H1 (cell line): ENCODE data around the gene RNASE7. TPM values are rescaled to one million over a fixed set of nuclear protein-coding genes. Genes with fewer than 3 reads are reported as not detected.

Experiments used
- CTCF ChIA-PET: fragments of 300-600 bp; sonication (Branson Sonifier 250); formaldehyde crosslinking; loops from one replicate; lab custom pipeline; 2021; ENCODE audit not compliant: partially characterized antibody; lab: Charles Lee
- POLR2A ChIA-PET: fragments of 300-600 bp; sonication (Branson Sonifier 250); formaldehyde crosslinking; loops from one replicate; lab custom pipeline; 2021; ENCODE audit warnings: inconsistent platforms; ENCODE audit not compliant: partially characterized antibody; lab: Charles Lee
- DNase-seq, 2 experiments: peaks; one replicate each; pipeline versions ENCODE4 v3.0.0 to v3.0.0-alpha.2; 2010 to 2022; ENCODE audit warnings: low spot score in 2 of 2, low read depth in 1 of 2, mixed read lengths in 1 of 2
- FAIRE-seq: peaks from 2 replicates; lab custom pipeline; 2011; peaks lifted over from hg19 to GRCh38; lab: Jason Lieb, UNC
- H2AFZ ChIP-seq: 2 replicates; pipeline ENCODE4 v1.8.1; 2012; ENCODE audit warnings: low read length, inconsistent platforms
- H2AK5ac ChIP-seq: 2 replicates; pipeline ENCODE4 v1.6.1; 2013; ENCODE audit warnings: low read depth, low read length
- H2BK120ac ChIP-seq: replicated peaks from 2 replicates; pipeline ENCODE3; 2013; ENCODE audit warnings: low read depth, low read length, inconsistent platforms
- H2BK12ac ChIP-seq: 2 replicates; pipeline ENCODE4 v1.6.1; 2013; ENCODE audit warnings: low read depth, low read length
- H2BK15ac ChIP-seq: 2 replicates; pipeline ENCODE4 v1.6.1; 2013; ENCODE audit warnings: low read length
- H2BK20ac ChIP-seq: 2 replicates; pipeline ENCODE4 v1.6.1; 2013; ENCODE audit warnings: low read length
- H2BK5ac ChIP-seq: 2 replicates; pipeline ENCODE4 v1.6.1; 2013; ENCODE audit warnings: low read depth, low read length
- H3K14ac ChIP-seq: 2 replicates; pipeline ENCODE4 v1.6.1; 2013; ENCODE audit warnings: inconsistent platforms; ENCODE audit not compliant: insufficient read length
- H3K18ac ChIP-seq: 2 replicates; pipeline ENCODE4 v1.6.1; 2013; ENCODE audit warnings: low read length; ENCODE audit errors: extremely low read depth
- H3K23ac ChIP-seq: 2 replicates; pipeline ENCODE4 v1.6.1; 2013; ENCODE audit warnings: inconsistent platforms; ENCODE audit not compliant: insufficient read length
- H3K23me2 ChIP-seq: 2 replicates; pipeline ENCODE4 v1.6.1; 2013; ENCODE audit warnings: low read depth, low read length
- H3K27ac ChIP-seq: 2 replicates; pipeline ENCODE4 v1.6.1; 2011; ENCODE audit warnings: low read depth, low read length, inconsistent platforms
- H3K27me3 ChIP-seq, 4 experiments: replicated peaks in 1 of 4; 1 replicate in 1 of 4; 2 replicates in 3 of 4; pipeline versions ENCODE4 v1.6.1 to v1.8.1; 2011 to 2013; ENCODE audit warnings: low read length in 3 of 4, mild to moderate bottlenecking in 3 of 4, inconsistent platforms in 2 of 4, mixed read lengths in 2 of 4, moderate library complexity in 1 of 4; ENCODE audit not compliant: control insufficient read depth in 3 of 4, insufficient read depth in 3 of 4; ENCODE audit errors: extremely low read depth in 1 of 4
- H3K36me3 ChIP-seq, 4 experiments: 2 replicates each; pipeline versions ENCODE4 v1.6.1 to v1.8.1; 2011 to 2013; ENCODE audit warnings: mild to moderate bottlenecking in 4 of 4, low read length in 3 of 4, moderate library complexity in 2 of 4, control low read depth in 1 of 4, inconsistent platforms in 1 of 4; ENCODE audit not compliant: insufficient read depth in 4 of 4, control insufficient read depth in 2 of 4
- H3K4ac ChIP-seq: replicated peaks from 2 replicates; pipeline ENCODE3; 2013; ENCODE audit warnings: low read length, low read depth, mixed read lengths, inconsistent platforms; ENCODE audit not compliant: insufficient read length
- H3K4me1 ChIP-seq, 4 experiments: replicated peaks in 1 of 4; 1 replicate in 1 of 4; 2 replicates in 3 of 4; pipeline versions ENCODE4 v1.6.1 to v1.8.1; 2011 to 2013; ENCODE audit warnings: low read length in 3 of 4, inconsistent platforms in 2 of 4, mixed read lengths in 1 of 4; ENCODE audit not compliant: insufficient read depth in 4 of 4, control insufficient read depth in 3 of 4
- H3K4me2 ChIP-seq, 2 experiments: 2 replicates each; pipeline versions ENCODE4 v1.6.1 to v1.8.1; 2011 to 2013; ENCODE audit warnings: low read depth in 2 of 2, low read length in 2 of 2, control low read depth in 1 of 2, inconsistent platforms in 1 of 2, mild to moderate bottlenecking in 1 of 2; ENCODE audit not compliant: insufficient read depth in 1 of 2
- H3K4me3 ChIP-seq, 4 experiments: fragments of 200-600, 300-600 bp in 1 of 4; sonication (generic), shearing (Covaris generic), sonication (Bioruptor Twin) in 1 of 4; 2 replicates each; pipeline versions ENCODE4 v1.5.1 to v1.8.1; 2011 to 2016; ENCODE audit warnings: low read length in 4 of 4, low read depth in 3 of 4, control low read depth in 2 of 4, inconsistent platforms in 2 of 4, mild to moderate bottlenecking in 2 of 4, mixed read lengths in 1 of 4, moderate library complexity in 1 of 4; ENCODE audit not compliant: insufficient read depth in 2 of 4; ENCODE audit errors: extremely low read depth in 1 of 4
- H3K56ac ChIP-seq: replicated peaks from 2 replicates; pipeline ENCODE3; 2013; ENCODE audit warnings: low read depth, mild to moderate bottlenecking, mixed read lengths, low read length, inconsistent platforms; ENCODE audit not compliant: insufficient read length
- H3K79me1 ChIP-seq: 2 replicates; pipeline ENCODE4 v1.6.1; 2013; ENCODE audit warnings: low read depth, low read length, control low read depth
- H3K79me2 ChIP-seq, 2 experiments: 2 replicates each; pipeline versions ENCODE4 v1.6.1 to v1.8.1; 2012 to 2013; ENCODE audit warnings: low read length in 2 of 2, mild to moderate bottlenecking in 2 of 2, inconsistent platforms in 1 of 2; ENCODE audit not compliant: insufficient read depth in 2 of 2, control insufficient read depth in 1 of 2
- H3K9ac ChIP-seq, 4 experiments: replicated peaks in 1 of 4; 1 replicate in 1 of 4; 2 replicates in 3 of 4; pipeline versions ENCODE4 v1.6.1 to v1.8.1; 2011 to 2013; ENCODE audit warnings: low read depth in 3 of 4, low read length in 3 of 4, control low read depth in 2 of 4, mild to moderate bottlenecking in 2 of 4, moderate library complexity in 2 of 4, inconsistent platforms in 1 of 4; ENCODE audit errors: extremely low read depth in 1 of 4
- H3K9me3 ChIP-seq, 2 experiments: 2 replicates each; pipeline versions ENCODE4 v1.6.1 to v1.8.1; 2012 to 2013; ENCODE audit warnings: mild to moderate bottlenecking in 2 of 2, moderate library complexity in 2 of 2, control low read depth in 1 of 2, inconsistent platforms in 1 of 2, low read depth in 1 of 2, low read length in 1 of 2, mixed read lengths in 1 of 2; ENCODE audit not compliant: insufficient read depth in 2 of 2
- H4K20me1 ChIP-seq, 2 experiments: replicated peaks in 1 of 2; 2 replicates each; pipeline versions ENCODE3 to v1.8.1; 2011 to 2013; ENCODE audit warnings: inconsistent platforms in 2 of 2, low read length in 2 of 2, mild to moderate bottlenecking in 1 of 2; ENCODE audit not compliant: insufficient read depth in 2 of 2, control insufficient read depth in 1 of 2
- H4K5ac ChIP-seq: 2 replicates; pipeline ENCODE4 v1.6.1; 2013; ENCODE audit warnings: low read length, low read depth, mixed read lengths, inconsistent platforms; ENCODE audit not compliant: insufficient read length
- H4K8ac ChIP-seq: 2 replicates; pipeline ENCODE4 v1.8.0; 2013; ENCODE audit warnings: mild to moderate bottlenecking, moderate library complexity, low read length, inconsistent platforms; ENCODE audit not compliant: insufficient read depth; ENCODE audit errors: extremely low read depth
- H4K91ac ChIP-seq: replicated peaks from 2 replicates; pipeline ENCODE3; 2013; ENCODE audit warnings: low read length, mixed read lengths, inconsistent platforms; ENCODE audit not compliant: insufficient read length
- EGR1 ChIP-seq: IDR thresholded peaks from 2 replicates; pipeline ENCODE4 v1.6.1; 2011; ENCODE audit warnings: low read depth, low read length, borderline replicate concordance
- SAP30 ChIP-seq: fragments of 300-600 bp; sonication (generic); IDR thresholded peaks from 2 replicates; pipeline ENCODE4 v1.7.1; 2012; ENCODE audit warnings: low read length, moderate library complexity, mild to moderate bottlenecking, inconsistent platforms; ENCODE audit not compliant: insufficient read depth, insufficient replicate concordance
- WGBS, 2 experiments: shearing (Covaris generic) in 1 of 2; methylation state at CpG; one replicate each; pipeline versions ENCODE4 v1.1.6 to v1.1.7; 2013 to 2015; ENCODE audit warnings: low lambda C conversion rate in 2 of 2, mixed read lengths in 2 of 2, inconsistent platforms in 1 of 2, low coverage in 1 of 2, missing lambda C conversion rate in 1 of 2; ENCODE audit not compliant: insufficient replicate concordance in 2 of 2, insufficient coverage in 1 of 2, insufficient read length in 1 of 2; ENCODE audit errors: extremely low coverage in 1 of 2, missing lambda C conversion rate in 1 of 2; 5-methylcytosine and 5-hydroxymethylcytosine counted together
- polyA plus RNA-seq, 7 experiments: library from polyadenylated mRNA; depleted of rRNA in 3 of 7; stranded (reverse) in 5 of 7; unstranded in 2 of 7; fragments of >200 nt in 5 of 7; fragments of 200-250 nt in 2 of 7; gene quantifications; 1 replicate in 5 of 7; 2 replicates in 1 of 7; 4 replicates in 1 of 7; pipeline versions ENCODE4 v1.2.1 to v1.2.3, GENCODE V29; 2011 to 2013; ENCODE audit warnings: missing spikeins in 2 of 7, mixed read lengths in 2 of 7
- total RNA-seq: library from RNA; stranded (reverse); fragmentation: NEBNext Ultra II Directional; extraction: Animal tissue kit (Norgen Biotek cat#: 25700); gene quantifications from 2 replicates; pipeline ENCODE4 v1.2.1, GENCODE V29; 2021

RNASE7 gene
- total and polyA plus RNA-seq, 2 of the 8 experiments (the other 6 are each of a cell fraction or from before 2014, with no cell fraction given) = not detected

- no peak for FAIRE-seq
- Histone ChIP-seq H4K91ac (no peak within 1 kb of the TSS), H3K14ac (no peak within 1 kb of the TSS), H2BK20ac (no peak within 1 kb of the TSS), H3K36me3 (no peaks in the 10 kb centered on the region), H3K23ac (no peak within 1 kb of the TSS), H3K23me2 (peaks cover 2% of the 10 kb centered on the region; the same call in 1 of the 2 replicates), H3K27me3 (no peaks in the 10 kb centered on the region), H3K79me2 (no peaks in the 10 kb centered on the region), H2BK5ac (no peak within 1 kb of the TSS), H2BK12ac (no peak within 1 kb of the TSS), H2AK5ac (no peak within 1 kb of the TSS), H4K5ac (no peak within 1 kb of the TSS), H3K4me2 (no peak within 1 kb of the TSS), H2AFZ (no peak within 1 kb of the TSS), H3K79me1 (no peaks in the 10 kb centered on the region), H3K4me3 (no peak within 1 kb of the TSS), H4K20me1 (no peaks in the 10 kb centered on the region), H3K27ac (no peak within 1 kb of the TSS), H3K56ac (no peak within 1 kb of the TSS), H3K9ac (no peak within 1 kb of the TSS), H3K4me1 (peaks cover 6 to 9% (median 7%) of the 10 kb centered on the region in 4 experiments; a peak in 6 of 7 replicates), H2BK120ac (no peak within 1 kb of the TSS), H3K18ac (no peak within 1 kb of the TSS), H4K8ac (no peak within 1 kb of the TSS), H2BK15ac (no peak within 1 kb of the TSS), H3K9me3 (no peaks in the 10 kb centered on the region), H3K4ac (no peak within 1 kb of the TSS)
- DNase-seq = no peak
- CTCF ChIA-PET = interaction anchor here (1.0 to 8.8 kb wide), 6 partner anchors 15 to 85 kb away, joined by 3 to 152 read pairs (median 4); no protein-coding TSS in a partner anchor
- TF ChIP-seq SAP30 (no peak), EGR1 (no peak)
- 92% methylated on average over 5 of the region's 5 CpGs; no CpG with 5 or more reads in 1 of the 2 experiments for WGBS, 2 experiments
- POLR2A ChIA-PET = interaction anchor here (0.7 to 2.2 kb wide), 3 partner anchors 9 to 15 kb away, joined by 3 to 9 read pairs (median 4); no protein-coding TSS in a partner anchor
Measured at GRCh38 chr14:21034707-21035106, 7.5 kb upstream of the RNASE7 start, which contains the start of gene RNASE13. Gene RNASE13, minus strand, starts transcription at chr14:21034807. Its CDS starts 519 bp downstream, at chr14:21034288.
